ENCODE results near the gene TCF25. TPM values are rescaled to one million over a fixed set of nuclear protein-coding genes. Genes with fewer than 3 reads are reported as not detected.

Gene TCF25
- total RNA-seq, 1 experiment from 2014 or later: 345 TPM

GRCh38 chr16:89910717-89911354 is 37.4 kb downstream of the TCF25 start:
- no peak for DNase-seq (ENCODE audit: low read depth, low spot score)
- Histone ChIP-seq H3K79me2 (ENCODE audit: insufficient read depth, low read length) (no peaks in the 10 kb centered on the region), H3K9me3 (ENCODE audit: control insufficient read depth in 1 of 2, insufficient read depth in 1 of 2, low read depth in 1 of 2, low read length in 2 of 2) (no peaks in the 10 kb centered on the region), H3K4me1 (ENCODE audit: control insufficient read depth in 1 of 2, insufficient read depth in 2 of 2, low read length in 2 of 2) (peaks cover 6 to 13% of the 10 kb centered on the region in 2 experiments; a peak in 3 of 4 replicates), H3K4me2 (ENCODE audit: low read length) (no peak overlapping the region), H3K36me3 (ENCODE audit: control insufficient read depth in 1 of 2, insufficient read depth in 2 of 2, low read length in 2 of 2) (peaks cover 17 to 19% of the 10 kb centered on the region in 2 experiments), H3K27ac (ENCODE audit: low read depth, low read length) (peak overlapping the region; percentile 12; the same call in 1 of the 2 replicates), H4K20me1 (ENCODE audit: insufficient read depth) (no peaks in the 10 kb centered on the region), H2AFZ (ENCODE audit: low read depth, low read length, poor library complexity, severe bottlenecking) (no peak overlapping the region), H3K9ac (ENCODE audit: low read length) (no peak overlapping the region), H3K4me3 (replicated peaks in 1 of 2; ENCODE audit: low read depth in 1 of 2, low read length in 2 of 2) (no peak overlapping the region), H3K27me3 (ENCODE audit: insufficient read depth, low read length) (no peaks in the 10 kb centered on the region), H3K9me2 (ENCODE audit: insufficient read depth) (no peaks in the 10 kb centered on the region)
- ChIA-PET CTCF (interaction anchor here (0.8 to 5.7 kb wide), 15 partner anchors 7 to 211 kb away, joined by 3 to 57 read pairs (median 4); partner anchors contain the start of genes MC1R, SPATA2L, TCF25 and TUBB3), POLR2A (no interaction called here), RAD21 (ENCODE audit: low non-redundant PET in 1 of 2, low total read pairs in 2 of 2, uncharacterized antibody in 2 of 2, unreplicated experiment in 2 of 2) (interaction anchor here (0.5 to 0.9 kb wide), 2 partner anchors 62 to 205 kb away, joined by 3 read pairs; no protein-coding TSS in a partner anchor)
- TF ChIP-seq YY1 (IDR thresholded peaks at IDR 0.05; ENCODE audit: extremely low read depth, insufficient replicate concordance, low read depth, low read length) (no peak), RAD21 (IDR thresholded peaks at IDR 0.05; ENCODE audit: low read depth) (no peak), ELF1 (IDR thresholded peaks at IDR 0.05; ENCODE audit: borderline replicate concordance, low read depth) (no peak)
- ATAC-seq: peak; percentile 4
- BruUV-seq (replicated peaks): no TSS peak
- intact Hi-C loops (cut with micrococcal nuclease): no loop called here

- CTCF ChIA-PET: interaction anchor here (1.9 to 5.7 kb wide), 2 partner anchors 11 to 205 kb away, joined by 12 to 57 read pairs; partner anchors contain the start of gene TUBB3
- RAD21 ChIA-PET (ENCODE audit: low non-redundant PET in 1 of 2, low total read pairs in 2 of 2, uncharacterized antibody in 2 of 2, unreplicated experiment in 2 of 2): interaction anchor here in 1 of 2 experiments (0.5 kb wide), 1 partner anchor 62 kb away, joined by 3 read pairs; no protein-coding TSS in a partner anchor
- intact Hi-C loops (cut with micrococcal nuclease): no loop called here
- DNase-seq (ENCODE audit: low read depth, low spot score) (no peak), ATAC-seq (no peak)
- H3K9me2 ChIP-seq (ENCODE audit: insufficient read depth): no peaks in the 10 kb centered on the region
- peaks cover 17 to 19% of the 10 kb centered on the region in 2 experiments; a peak in 3 of 4 replicates for H3K36me3 ChIP-seq (ENCODE audit: control insufficient read depth in 1 of 2, insufficient read depth in 2 of 2, low read length in 2 of 2)
- H3K79me2 ChIP-seq (ENCODE audit: insufficient read depth, low read length): no peaks in the 10 kb centered on the region
- H3K4me3 ChIP-seq (replicated peaks in 1 of 2; ENCODE audit: low read depth in 1 of 2, low read length in 2 of 2): no peak overlapping the region
- H2AFZ ChIP-seq (ENCODE audit: low read depth, low read length, poor library complexity, severe bottlenecking): no peak overlapping the region
- H4K20me1 ChIP-seq (ENCODE audit: insufficient read depth): no peaks in the 10 kb centered on the region
- POLR2A ChIA-PET: no interaction called here
- no peaks in the 10 kb centered on the region for H3K27me3 ChIP-seq (ENCODE audit: insufficient read depth, low read length)
- no peaks in the 10 kb centered on the region for H3K9me3 ChIP-seq (ENCODE audit: control insufficient read depth in 1 of 2, insufficient read depth in 1 of 2, low read depth in 1 of 2, low read length in 2 of 2)
- no peak overlapping the region for H3K9ac ChIP-seq (ENCODE audit: low read length)
- H3K4me2 ChIP-seq (ENCODE audit: low read length): no peak overlapping the region
- H3K4me1 ChIP-seq (ENCODE audit: control insufficient read depth in 1 of 2, insufficient read depth in 2 of 2, low read length in 2 of 2): peaks cover 8 to 17% of the 10 kb centered on the region in 2 experiments; a peak in 3 of 4 replicates
- H3K27ac ChIP-seq (ENCODE audit: low read depth, low read length): no peak overlapping the region
- BruUV-seq (replicated peaks): no TSS peak
- TF ChIP-seq SP1 (IDR thresholded peaks at IDR 0.05; ENCODE audit: low read depth) (no peak), EZH2 (IDR thresholded peaks at IDR 0.05) (no peak), CBX3 (IDR thresholded peaks at IDR 0.05; ENCODE audit: low read depth) (no peak), EZH2phosphoT487 (IDR thresholded peaks at IDR 0.05; ENCODE audit: borderline replicate concordance) (no peak), ATF3 (IDR thresholded peaks at IDR 0.05) (no peak), TCF7L2 (IDR thresholded peaks at IDR 0.05; ENCODE audit: borderline replicate concordance, extremely low read depth, insufficient read depth, insufficient read length) (no peak), ZBTB33 (IDR thresholded peaks at IDR 0.05; ENCODE audit: extremely low read depth, insufficient replicate concordance, low read length) (no peak), MAX (IDR thresholded peaks at IDR 0.05) (no peak), EGR1 (IDR thresholded peaks at IDR 0.05; ENCODE audit: low read depth) (no peak), ZNF274 (IDR thresholded peaks at IDR 0.05; ENCODE audit: low read depth, low read length) (no peak), YY1 (IDR thresholded peaks at IDR 0.05; ENCODE audit: extremely low read depth, insufficient replicate concordance, low read depth, low read length) (no peak), JUND (IDR thresholded peaks at IDR 0.05) (no peak), POLR2A (IDR thresholded peaks at IDR 0.05; ENCODE audit: borderline replicate concordance, extremely low read depth, insufficient read depth, insufficient read length) (no peak), ZFX (IDR thresholded peaks at IDR 0.05) (no peak)
Measured at GRCh38 chr16:89911375-89911774, 38.0 kb downstream of the TCF25 start.

Measured in HCT116 (cell line).